RCC 7860 (cell line): Measurements from ENCODE around the gene GPR108.
A peak's percentile ranks its signal among the peaks of the same experiment; 100 is the strongest.
"Not testable (repeated sequence)": the region's sequence is repeated elsewhere in the genome, so short reads cannot be mapped to it uniquely, and the experiment has no call there.

ENCODE experiments used
- DNase-seq: peaks from one replicate; pipeline ENCODE4 v3.0.0-alpha.2; 2015; ENCODE audit warnings: low spot score
- FAIRE-seq: peaks from 2 replicates; lab custom pipeline; 2012; peaks lifted over from hg19 to GRCh38; lab: Jason Lieb, UNC

Gene GPR108

GRCh38 chr19:6709549-6709948 lies 27.8 kb downstream of the GPR108 start:
- FAIRE-seq (no peak), DNase-seq (no peak)

- not testable (repeated sequence) for FAIRE-seq, DNase-seq
These were observed 28.5 kb downstream of the GPR108 start for GRCh38 chr19:6708913-6709312.

GRCh38 chr19:6708346-6708745 lies 29.0 kb downstream of the GPR108 start:
- FAIRE-seq = no peak
- DNase-seq = no peak

- DNase-seq (no peak), FAIRE-seq (no peak)
These were observed 29.7 kb downstream of the GPR108 start for GRCh38 chr19:6707658-6708018.

- FAIRE-seq (no peak), DNase-seq (no peak)
These were observed 30.2 kb downstream of the GPR108 start for GRCh38 chr19:6707011-6707657.

DNA sequence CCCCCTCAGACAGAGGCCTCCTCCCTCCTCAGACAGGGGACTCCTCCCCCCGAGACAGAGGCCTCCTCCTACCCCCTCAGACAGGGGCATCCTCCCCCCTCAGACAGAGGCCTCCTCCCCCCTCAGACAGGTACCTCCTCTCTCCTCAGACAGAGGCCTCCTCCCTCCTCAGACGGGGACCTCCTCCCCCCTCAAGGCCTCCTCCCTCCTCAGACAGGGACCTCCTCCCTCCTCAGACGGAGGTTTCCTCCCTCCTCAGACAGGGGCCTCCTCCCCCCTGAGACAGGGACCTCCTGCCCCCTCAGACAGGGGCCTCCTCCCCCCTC lies 30.8 kb downstream of the GPR108 start:
- FAIRE-seq (no peak), DNase-seq (no peak)

DNA sequence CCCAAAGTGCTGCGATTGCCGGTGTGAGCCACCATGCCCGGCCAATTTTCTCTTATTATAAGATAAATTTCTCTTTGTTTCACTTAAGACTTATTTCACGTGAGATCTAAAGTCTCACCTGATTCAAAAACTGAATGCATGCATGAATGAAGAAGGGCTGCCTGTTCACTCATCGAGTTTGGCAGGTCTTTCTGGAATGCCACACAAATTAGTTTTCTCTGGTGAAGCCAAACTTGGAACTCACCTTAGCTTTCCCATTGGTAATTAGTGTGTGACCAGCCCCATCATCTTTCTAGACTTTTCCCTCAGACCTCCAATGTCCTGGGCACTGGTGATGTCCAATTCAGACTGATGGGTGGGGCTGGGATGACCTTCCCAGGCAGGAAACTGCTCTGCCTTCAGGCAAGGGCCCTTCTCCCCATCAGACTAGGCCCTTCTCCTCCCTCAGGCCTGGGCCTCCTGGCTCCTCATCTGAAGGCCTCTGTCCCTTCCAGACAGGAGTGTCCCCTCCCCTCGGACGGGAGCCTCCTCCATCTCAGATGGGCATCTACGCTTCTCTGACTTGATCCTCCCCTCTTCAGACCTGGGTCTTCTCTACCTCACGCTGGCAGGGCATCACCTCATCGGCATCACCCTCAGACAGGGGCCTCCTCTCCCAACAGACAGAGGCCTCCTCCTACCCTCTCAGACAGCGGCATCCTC lies 31.3 kb downstream of the GPR108 start:
- FAIRE-seq (no peak), DNase-seq (no peak)

DNA sequence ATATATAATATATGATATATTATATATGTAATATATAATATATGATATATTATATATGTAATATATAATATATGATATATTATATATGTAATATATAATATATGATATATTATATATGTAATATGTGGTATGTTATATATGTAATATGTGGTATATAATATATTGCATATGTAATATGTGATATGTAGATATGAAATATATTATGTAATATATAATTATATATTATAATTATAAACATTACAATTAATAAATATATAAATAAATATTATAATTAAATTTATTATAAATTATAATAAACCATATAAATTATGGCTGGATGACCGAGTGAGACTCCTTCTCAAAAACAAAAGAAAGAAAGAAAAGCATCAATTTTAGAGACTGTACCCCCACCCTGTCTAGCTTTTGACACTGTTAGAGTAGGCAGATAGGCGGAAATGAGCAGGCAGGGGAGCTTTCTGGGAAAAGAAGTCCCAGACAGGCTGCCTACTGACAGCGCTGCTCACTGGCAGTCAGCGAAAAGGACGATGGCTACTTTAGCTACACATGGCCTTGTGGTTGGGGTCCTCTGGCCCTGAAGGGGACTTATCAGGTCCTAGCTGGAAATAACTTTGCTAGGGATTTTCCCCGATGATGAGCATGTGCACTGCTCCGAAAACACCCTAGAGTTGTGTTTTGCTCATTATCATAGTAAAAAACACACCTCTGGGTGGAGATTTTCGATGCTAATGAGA lies 36.6 kb downstream of the GPR108 start:
- DNase-seq (no peak), FAIRE-seq (no peak)

- DNase-seq (no peak), FAIRE-seq (peak; percentile 94)
These were observed 37.4 kb downstream of the GPR108 start for GRCh38 chr19:6699935-6700334.

DNA sequence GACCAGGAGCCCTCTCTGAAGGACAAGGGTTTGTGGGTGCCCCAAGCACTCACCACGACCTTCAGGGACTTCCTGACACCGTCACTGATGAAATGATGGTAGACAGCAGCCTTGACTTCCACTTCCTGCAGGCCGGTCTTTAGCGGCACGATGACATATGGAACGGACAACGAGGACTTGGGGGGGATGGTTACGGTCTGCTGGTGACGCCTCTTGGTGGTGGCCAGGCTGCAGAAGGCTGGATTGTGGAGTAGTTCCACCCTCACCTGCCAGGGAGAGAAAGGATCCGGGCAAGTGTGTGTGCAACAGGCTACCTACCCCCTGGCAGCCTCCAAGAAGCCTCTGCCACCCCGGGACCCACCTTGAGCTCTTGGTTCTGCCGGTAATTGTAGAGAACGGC lies 40.1 kb downstream of the GPR108 start:
- DNase-seq = no peak
- FAIRE-seq = no peak

GRCh38 chr19:6696239-6696820 lies 41.0 kb downstream of the GPR108 start:
- DNase-seq = no peak
- FAIRE-seq = no peak

- no peak for FAIRE-seq
- DNase-seq = no peak
These were observed 43.1 kb downstream of the GPR108 start for GRCh38 chr19:6694147-6694815.

GRCh38 chr19:6693681-6694080 lies 43.7 kb downstream of the GPR108 start:
- DNase-seq (no peak), FAIRE-seq (no peak)

- no peak for DNase-seq
- FAIRE-seq = no peak
These were observed 44.3 kb downstream of the GPR108 start for GRCh38 chr19:6693056-6693471.

DNA sequence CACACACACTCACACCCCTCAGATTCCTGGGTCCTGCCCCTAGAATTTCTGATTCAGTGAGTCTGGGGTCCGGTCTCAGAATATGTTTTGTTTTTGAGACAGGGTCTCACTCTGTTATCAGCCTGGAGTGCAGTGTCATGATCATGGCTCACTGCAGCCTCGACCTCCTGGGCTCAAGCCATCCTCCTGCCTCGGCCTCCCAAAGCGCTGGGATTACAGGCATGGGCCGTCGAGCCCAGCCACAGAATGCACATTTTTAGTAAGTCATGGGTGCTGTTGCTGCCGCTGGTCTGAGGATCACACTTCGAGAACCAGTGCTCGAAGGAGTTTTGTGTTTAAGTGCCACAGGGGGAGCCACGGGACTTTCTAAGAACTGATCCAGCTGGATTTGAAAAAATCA lies 45.4 kb downstream of the GPR108 start:
- no peak for DNase-seq
- no peak for FAIRE-seq

DNA sequence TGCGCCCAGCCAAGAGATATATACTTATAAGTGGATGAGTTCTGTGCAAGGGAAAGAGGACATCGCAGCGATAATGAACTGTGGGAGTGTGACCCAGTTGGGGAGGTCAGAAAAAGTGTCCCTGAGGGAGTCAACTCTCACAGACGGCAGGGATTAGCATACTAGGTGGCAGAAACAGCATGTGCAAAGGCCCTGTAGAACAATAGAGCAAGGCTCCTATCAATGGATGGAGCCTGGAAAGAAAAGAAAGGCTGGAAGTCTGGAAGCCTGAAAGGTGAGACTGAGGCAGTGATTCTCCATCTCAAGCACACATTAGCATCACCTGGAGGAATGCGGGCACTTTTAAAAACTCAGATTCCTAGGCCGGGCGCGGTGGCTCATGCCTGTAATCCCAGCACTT lies 46.0 kb downstream of the GPR108 start:
- FAIRE-seq (no peak), DNase-seq (no peak)

- FAIRE-seq (no peak), DNase-seq (no peak)
These were observed 47.1 kb downstream of the GPR108 start for GRCh38 chr19:6690160-6690885.

DNA sequence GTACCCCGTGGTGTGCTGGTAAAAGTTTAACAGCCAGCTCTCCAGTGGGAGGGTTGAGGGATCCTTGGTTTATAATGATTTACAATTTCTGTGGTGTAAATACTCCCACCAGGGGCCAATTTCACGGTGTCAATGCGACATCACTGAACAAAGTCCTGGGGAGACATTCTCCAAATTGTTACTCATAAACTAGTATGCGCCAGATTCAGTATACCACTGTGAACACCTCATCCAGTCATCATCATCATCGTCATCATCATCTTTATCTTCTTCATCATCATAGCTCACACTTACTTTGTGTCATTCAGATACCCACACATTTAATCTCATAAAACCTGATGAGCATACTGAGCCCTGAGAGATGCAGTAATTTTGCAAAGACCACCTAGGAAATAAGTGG lies 50.3 kb downstream of the GPR108 start:
- peak; percentile 91 for FAIRE-seq
- DNase-seq = peak; percentile 84

DNA sequence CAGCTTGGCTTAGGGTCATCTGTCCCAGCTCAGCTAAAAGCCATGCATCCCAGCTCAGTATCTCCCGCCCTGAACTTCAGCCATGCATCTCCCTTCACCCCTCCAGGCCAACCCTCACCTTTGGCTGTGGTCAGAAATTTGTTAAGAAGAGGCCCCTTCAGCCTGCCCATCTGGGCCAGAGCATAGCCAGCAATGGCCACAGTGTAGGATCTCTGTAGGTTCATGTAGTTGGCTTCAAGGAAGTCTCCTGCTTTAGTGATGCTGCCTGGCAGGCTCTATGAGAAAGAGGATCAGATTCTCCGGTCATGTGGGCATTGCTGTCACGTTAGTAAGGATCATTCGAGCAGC lies 50.8 kb downstream of the GPR108 start:
- no peak for FAIRE-seq

DNA sequence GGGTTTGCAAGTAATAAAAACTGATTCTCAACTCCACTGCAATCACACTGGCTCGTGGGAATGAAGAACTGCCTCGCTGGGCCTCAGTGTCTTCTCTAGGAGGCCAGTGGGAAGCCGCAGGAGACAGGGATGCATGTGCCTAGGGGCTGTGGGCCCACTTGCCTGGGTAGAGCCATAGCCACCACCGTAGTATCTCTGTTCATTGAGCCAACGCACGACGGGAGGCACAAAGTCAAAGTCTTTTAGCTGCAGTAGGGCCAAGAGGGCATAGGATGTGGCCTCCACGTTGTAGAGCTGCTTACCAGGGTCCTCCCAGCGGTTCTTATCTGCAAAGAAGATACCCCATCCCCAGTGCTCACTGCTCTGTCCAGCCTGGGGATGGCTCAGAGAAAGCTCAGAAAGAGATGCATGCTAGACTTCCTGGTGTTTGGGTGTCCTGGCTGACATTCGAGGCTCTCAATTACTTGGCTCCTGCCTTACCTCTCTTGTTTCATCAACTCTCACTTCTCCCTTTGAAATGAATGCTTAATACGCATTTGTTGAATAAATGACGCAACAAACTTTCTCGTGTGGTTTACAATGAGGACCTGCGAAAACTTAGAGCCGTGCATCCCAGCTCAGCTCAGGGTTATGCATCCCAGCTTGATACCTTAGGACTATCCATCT lies 51.3 kb downstream of the GPR108 start:
- no peak for DNase-seq
- no peak for FAIRE-seq

More for the DNA sequence above, 50.8 kb downstream of the GPR108 start:
- no peak for DNase-seq
